ENCODE data around the gene MECR.

The MECR gene

GRCh38 chr1:29210278-29211085 is 20.3 kb downstream of the MECR start:
- H3K27ac Mint-ChIP-seq, result no peak overlapping the region
- no peak overlapping the region for H3K4me3 Mint-ChIP-seq
- H3K27me3 Mint-ChIP-seq, result no peaks in the 10 kb centered on the region
- H3K36me3 Mint-ChIP-seq, result peaks cover 18% of the 10 kb centered on the region
- H3K4me1 Mint-ChIP-seq (ENCODE audit: low read depth), result no peaks in the 10 kb centered on the region
- no peaks in the 10 kb centered on the region for H3K9me3 Mint-ChIP-seq (ENCODE audit: low read depth)

DNA sequence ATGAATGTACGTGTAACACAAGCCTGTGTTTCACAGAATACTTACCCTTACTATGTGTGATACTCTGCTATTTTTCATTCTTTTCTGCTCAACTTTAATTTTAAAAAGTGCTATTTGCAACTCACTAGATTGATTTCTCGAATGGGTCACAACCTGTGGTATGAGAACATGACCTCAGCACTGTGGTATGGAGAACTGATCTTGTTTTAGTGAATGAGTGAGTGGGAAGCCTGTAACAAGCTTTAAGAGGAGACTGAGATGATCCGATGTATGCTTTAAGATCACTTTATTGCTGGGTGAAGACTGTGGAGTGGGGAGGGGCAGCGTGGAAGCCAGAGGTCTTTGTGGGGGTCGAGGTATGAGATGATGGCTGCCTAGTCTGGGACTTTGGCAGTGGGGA is 21.6 kb downstream of the MECR start:
- H3K27ac Mint-ChIP-seq, result no peak overlapping the region
- H3K4me1 Mint-ChIP-seq (ENCODE audit: low read depth), result no peaks in the 10 kb centered on the region
- no peaks in the 10 kb centered on the region for H3K27me3 Mint-ChIP-seq
- H3K36me3 Mint-ChIP-seq, result peaks cover 15% of the 10 kb centered on the region
- H3K9me3 Mint-ChIP-seq (ENCODE audit: low read depth), result no peaks in the 10 kb centered on the region
- H3K4me3 Mint-ChIP-seq, result no peak overlapping the region

DNA sequence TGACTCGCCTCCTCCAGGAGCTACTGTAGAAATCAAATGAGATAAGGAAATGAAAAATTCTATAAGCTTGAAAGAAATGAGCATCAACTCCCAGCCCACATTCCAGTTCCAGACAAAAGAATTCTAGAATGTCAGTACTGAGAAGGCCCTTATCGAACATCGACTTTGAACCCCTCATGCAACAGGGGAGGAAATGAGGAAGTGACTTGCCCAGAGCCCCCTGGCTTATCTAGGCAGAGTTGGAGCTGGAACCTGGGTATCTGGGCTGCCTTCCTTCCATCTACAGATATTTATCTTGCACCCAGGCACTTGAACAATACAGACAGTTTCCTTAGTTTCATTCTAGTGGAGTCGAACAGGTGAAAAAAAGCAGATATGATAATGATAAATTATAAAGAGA is 22.3 kb downstream of the MECR start:
- Mint-ChIP-seq H3K27ac (no peak overlapping the region), H3K36me3 (peaks cover 13% of the 10 kb centered on the region), H3K4me1 (ENCODE audit: low read depth) (no peaks in the 10 kb centered on the region), H3K27me3 (no peaks in the 10 kb centered on the region), H3K4me3 (no peak overlapping the region), H3K9me3 (ENCODE audit: low read depth) (no peaks in the 10 kb centered on the region)

GRCh38 chr1:29202584-29203340 is 28.0 kb downstream of the MECR start:
- Mint-ChIP-seq H3K27me3 (no peaks in the 10 kb centered on the region), H3K4me1 (ENCODE audit: low read depth) (peaks cover 3% of the 10 kb centered on the region), H3K27ac (no peak overlapping the region), H3K4me3 (no peak overlapping the region), H3K36me3 (peaks cover 14% of the 10 kb centered on the region), H3K9me3 (ENCODE audit: low read depth) (no peaks in the 10 kb centered on the region)

GRCh38 chr1:29202053-29202452 is 28.7 kb downstream of the MECR start:
- Mint-ChIP-seq H3K4me1 (ENCODE audit: low read depth) (peaks cover 3% of the 10 kb centered on the region), H3K27ac (no peak overlapping the region)

GRCh38 chr1:29201595-29202051 is 29.1 kb downstream of the MECR start:
- Mint-ChIP-seq H3K27ac (no peak overlapping the region), H3K36me3 (peaks cover 14% of the 10 kb centered on the region), H3K4me3 (no peak overlapping the region), H3K27me3 (no peaks in the 10 kb centered on the region), H3K9me3 (ENCODE audit: low read depth) (no peaks in the 10 kb centered on the region), H3K4me1 (ENCODE audit: low read depth) (peaks cover 3% of the 10 kb centered on the region)

More at GRCh38 chr1:29202053-29202452, 28.7 kb downstream of the MECR start:
- H3K4me3 Mint-ChIP-seq, result no peak overlapping the region
- H3K27me3 Mint-ChIP-seq, result no peaks in the 10 kb centered on the region
- H3K9me3 Mint-ChIP-seq (ENCODE audit: low read depth), result no peaks in the 10 kb centered on the region
- peaks cover 14% of the 10 kb centered on the region for H3K36me3 Mint-ChIP-seq

DNA sequence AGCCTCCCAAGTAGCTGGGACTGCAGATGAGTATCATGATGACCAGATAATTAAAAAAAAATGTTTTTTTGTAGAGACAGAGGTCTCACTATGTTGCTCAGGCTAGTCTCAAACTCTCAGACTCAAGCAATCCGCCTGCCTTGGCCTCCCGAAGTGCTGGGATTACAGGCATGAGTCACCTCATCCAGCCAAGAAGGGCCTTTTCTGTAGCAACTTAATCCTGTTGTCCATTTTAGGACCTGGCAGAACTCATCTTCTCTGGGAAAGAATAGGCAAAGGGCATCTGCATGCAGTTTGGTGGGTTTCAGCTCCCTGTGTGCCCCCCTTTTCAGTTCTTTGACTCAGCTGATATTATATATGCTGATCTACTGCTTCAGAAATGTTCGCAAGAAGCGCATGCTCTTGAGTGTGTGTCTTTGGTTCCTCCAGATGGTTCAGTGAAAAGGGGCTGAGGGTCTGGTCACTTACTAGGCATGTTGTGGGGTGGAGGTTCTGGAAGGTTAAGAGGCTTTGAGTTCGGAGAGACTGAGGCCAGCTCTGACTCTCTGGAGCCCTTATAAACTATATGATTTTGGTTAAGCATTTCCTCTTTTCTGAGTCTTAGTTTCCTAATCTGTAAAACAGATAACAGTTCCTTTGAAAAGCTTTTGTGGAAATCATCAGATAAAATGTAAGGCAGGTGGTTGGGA is 29.7 kb downstream of the MECR start:
- Mint-ChIP-seq H3K36me3 (peaks cover 14% of the 10 kb centered on the region), H3K4me3 (no peak overlapping the region), H3K4me1 (ENCODE audit: low read depth) (peaks cover 3% of the 10 kb centered on the region), H3K9me3 (ENCODE audit: low read depth) (no peaks in the 10 kb centered on the region), H3K27me3 (no peaks in the 10 kb centered on the region), H3K27ac (no peak overlapping the region)

DNA sequence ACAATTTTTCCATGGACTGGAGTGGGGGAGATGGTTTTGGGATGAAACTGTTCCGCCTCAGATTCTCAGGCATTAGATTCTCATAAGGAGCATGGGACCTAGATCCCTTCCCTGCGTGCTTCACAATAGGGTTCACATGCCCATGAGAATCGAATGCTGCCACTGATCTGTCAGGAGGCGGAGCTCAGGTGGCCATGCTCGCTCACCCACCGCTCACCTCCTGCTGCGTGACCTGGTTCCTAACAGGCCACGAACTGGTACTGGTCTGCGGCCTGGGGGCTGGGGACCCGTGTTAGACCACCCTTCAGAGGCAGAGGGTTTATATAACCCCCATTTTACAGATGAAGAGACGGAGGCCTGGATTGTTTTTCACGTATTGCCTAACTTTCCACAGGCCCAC is 32.7 kb downstream of the MECR start:
- peaks cover 3% of the 10 kb centered on the region for H3K4me1 Mint-ChIP-seq (ENCODE audit: low read depth)
- peaks cover 13% of the 10 kb centered on the region for H3K36me3 Mint-ChIP-seq
- H3K4me3 Mint-ChIP-seq, result no peak overlapping the region
- H3K9me3 Mint-ChIP-seq (ENCODE audit: low read depth), result no peaks in the 10 kb centered on the region
- no peaks in the 10 kb centered on the region for H3K27me3 Mint-ChIP-seq
- H3K27ac Mint-ChIP-seq, result no peak overlapping the region

DNA sequence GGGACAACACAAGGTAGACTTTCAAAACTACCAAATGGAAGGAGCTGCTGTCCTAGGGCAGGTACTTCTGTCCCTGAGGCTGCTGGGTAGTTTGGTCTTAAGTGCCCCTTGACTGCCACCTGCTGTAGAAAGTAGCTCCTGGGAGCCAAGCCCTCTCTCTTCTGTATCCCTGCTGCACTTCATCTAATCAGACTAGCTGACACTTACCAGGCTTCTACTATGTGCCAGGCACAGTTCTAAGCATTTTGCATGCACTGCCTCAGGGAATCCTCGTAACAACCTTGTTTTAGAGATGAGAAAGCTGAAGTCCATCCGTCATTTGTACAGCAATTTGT is 33.2 kb downstream of the MECR start:
- H3K9me3 Mint-ChIP-seq (ENCODE audit: low read depth), result no peaks in the 10 kb centered on the region
- H3K27ac Mint-ChIP-seq, result no peak overlapping the region
- no peaks in the 10 kb centered on the region for H3K27me3 Mint-ChIP-seq
- peaks cover 12% of the 10 kb centered on the region for H3K36me3 Mint-ChIP-seq
- peaks cover 1% of the 10 kb centered on the region for H3K4me1 Mint-ChIP-seq (ENCODE audit: low read depth)
- H3K4me3 Mint-ChIP-seq, result no peak overlapping the region

- no peaks in the 10 kb centered on the region for H3K9me3 Mint-ChIP-seq (ENCODE audit: low read depth)
- no peak overlapping the region for H3K4me3 Mint-ChIP-seq
- no peak overlapping the region for H3K27ac Mint-ChIP-seq
- peaks cover 12% of the 10 kb centered on the region for H3K36me3 Mint-ChIP-seq
- H3K27me3 Mint-ChIP-seq, result no peaks in the 10 kb centered on the region
- H3K4me1 Mint-ChIP-seq (ENCODE audit: low read depth), result no peaks in the 10 kb centered on the region
These were observed 33.7 kb downstream of the MECR start for GRCh38 chr1:29196863-29197589.

DNA sequence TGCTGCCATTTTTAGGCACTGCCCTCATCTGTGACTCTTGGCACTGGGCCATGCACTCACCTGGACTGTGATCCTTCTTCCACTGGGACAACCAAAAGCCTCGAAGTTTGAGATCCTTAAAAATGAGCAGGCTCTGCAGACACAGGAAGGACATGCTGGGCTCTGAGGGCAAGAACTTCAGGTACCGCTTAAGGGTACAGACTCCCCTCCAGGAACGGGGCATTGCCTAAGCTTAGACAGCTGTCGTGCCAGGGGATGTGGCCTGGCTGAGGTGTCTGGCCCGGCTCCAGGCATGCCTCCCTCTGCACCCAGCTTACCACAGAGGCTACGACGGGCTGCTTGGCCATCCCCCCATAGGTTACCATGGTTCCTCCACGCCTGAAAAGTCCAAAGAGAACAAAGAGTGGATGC is 34.8 kb downstream of the MECR start:
- Mint-ChIP-seq H3K27me3 (no peaks in the 10 kb centered on the region), H3K9me3 (ENCODE audit: low read depth) (no peaks in the 10 kb centered on the region), H3K4me3 (no peak overlapping the region), H3K36me3 (peaks cover 13% of the 10 kb centered on the region), H3K27ac (no peak overlapping the region), H3K4me1 (ENCODE audit: low read depth) (no peaks in the 10 kb centered on the region)

DNA sequence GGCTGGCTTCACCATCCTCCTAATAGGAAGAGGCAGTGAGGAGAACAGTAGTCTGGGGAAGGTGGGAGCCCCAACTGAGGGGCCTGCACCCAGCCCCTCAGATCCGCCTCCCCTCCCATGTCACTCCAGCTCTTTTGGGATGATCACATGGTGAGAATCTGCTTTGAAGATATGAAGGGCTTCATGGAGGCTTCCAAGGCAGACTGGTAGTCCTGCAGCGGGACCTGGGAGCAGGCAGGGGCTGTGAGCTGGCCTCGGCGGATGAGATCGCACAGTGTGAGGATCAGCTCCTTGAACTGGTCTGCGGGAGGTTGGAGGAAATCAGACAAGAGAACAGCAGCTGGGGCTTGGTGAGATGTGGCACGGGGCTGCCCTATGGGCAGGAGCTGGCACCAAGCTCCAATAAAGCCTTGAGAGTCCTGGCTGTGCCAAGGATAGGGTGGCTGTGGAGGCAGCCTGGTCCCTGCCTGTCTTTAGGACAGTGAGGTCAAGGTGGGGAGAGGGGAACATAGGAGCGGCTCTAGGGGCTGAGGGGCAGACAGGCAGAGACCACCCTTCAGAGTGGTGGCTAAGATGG is 36.8 kb downstream of the MECR start:
- no peaks in the 10 kb centered on the region for H3K9me3 Mint-ChIP-seq (ENCODE audit: low read depth)
- H3K36me3 Mint-ChIP-seq, result peaks cover 11% of the 10 kb centered on the region
- H3K4me3 Mint-ChIP-seq, result no peak overlapping the region
- H3K27ac Mint-ChIP-seq, result no peak overlapping the region
- no peaks in the 10 kb centered on the region for H3K4me1 Mint-ChIP-seq (ENCODE audit: low read depth)
- no peaks in the 10 kb centered on the region for H3K27me3 Mint-ChIP-seq

DNA sequence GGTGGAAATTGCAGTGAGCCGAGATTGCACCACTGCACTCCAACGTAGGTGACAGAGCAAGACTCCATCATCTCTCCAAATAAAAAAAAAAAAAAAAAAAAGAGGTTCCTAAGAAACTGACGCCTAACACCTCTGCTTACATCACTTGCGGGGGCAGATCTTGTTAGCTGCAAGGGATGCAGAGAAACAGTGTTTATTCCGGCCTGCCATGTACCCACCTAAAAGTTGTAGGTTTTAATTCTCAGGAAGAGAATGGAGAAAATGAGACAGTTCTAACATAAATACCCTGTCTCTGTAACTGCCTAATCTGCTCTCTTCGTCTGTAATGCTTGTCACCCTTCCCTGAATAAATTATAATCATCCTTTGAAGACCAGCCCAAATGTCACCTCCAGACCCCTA is 40.0 kb downstream of the MECR start:
- H3K27ac Mint-ChIP-seq, result peak overlapping the region; percentile 35

DNA sequence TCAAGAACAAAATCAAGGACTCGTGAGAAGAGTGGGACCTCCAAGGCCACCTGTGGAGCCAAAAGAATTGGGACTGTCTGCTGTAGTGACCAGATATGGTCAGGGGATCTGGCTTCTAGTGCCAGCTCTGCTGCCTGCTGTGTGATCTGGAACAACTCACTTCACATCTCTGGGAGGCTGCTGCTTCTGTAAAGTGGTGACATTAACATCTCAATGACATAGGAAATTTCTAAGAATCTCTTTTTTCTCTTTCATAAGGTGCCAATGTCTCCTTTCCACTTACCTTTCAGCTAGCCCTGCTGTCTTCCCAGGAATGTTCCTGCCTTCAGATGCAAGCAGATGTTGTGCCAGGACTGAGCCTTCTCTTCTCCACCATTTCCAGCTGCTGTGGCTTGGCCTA is 44.0 kb downstream of the MECR start:
- Mint-ChIP-seq H3K4me3 (no peak overlapping the region), H3K27ac (no peak overlapping the region), H3K36me3 (peaks cover 5% of the 10 kb centered on the region), H3K4me1 (ENCODE audit: low read depth) (peaks cover 9% of the 10 kb centered on the region), H3K27me3 (no peaks in the 10 kb centered on the region), H3K9me3 (ENCODE audit: low read depth) (no peaks in the 10 kb centered on the region)

More for the DNA sequence above, 40.0 kb downstream of the MECR start:
- no peaks in the 10 kb centered on the region for H3K9me3 Mint-ChIP-seq (ENCODE audit: low read depth)
- no peaks in the 10 kb centered on the region for H3K27me3 Mint-ChIP-seq
- H3K4me3 Mint-ChIP-seq, result no peak overlapping the region
- H3K4me1 Mint-ChIP-seq (ENCODE audit: low read depth), result no peaks in the 10 kb centered on the region
- H3K36me3 Mint-ChIP-seq, result peaks cover 11% of the 10 kb centered on the region

Measured in activated naive CD8-positive, alpha-beta T cell (primary cell).